IMR-90 (cell line): Measurements from ENCODE around the gene ANKMY1.

Source experiments
- SMC3 ChIP-seq: fragments of 150-350 bp; IDR thresholded peaks from 2 replicates; pipeline ENCODE4 v1.6.1; 2016; ENCODE audit warnings: low read depth, mild to moderate bottlenecking, antibody characterized with exemption, low read length, moderate library complexity
- TF ChIP-seq, protein P1 (sequence below): conservative IDR thresholded peaks from 2 replicates; pipeline ENCODE4 v1.5.1; 2012; ENCODE audit warnings: mild to moderate bottlenecking, low read depth, low read length, improper control_type of control experiment

DNA sequence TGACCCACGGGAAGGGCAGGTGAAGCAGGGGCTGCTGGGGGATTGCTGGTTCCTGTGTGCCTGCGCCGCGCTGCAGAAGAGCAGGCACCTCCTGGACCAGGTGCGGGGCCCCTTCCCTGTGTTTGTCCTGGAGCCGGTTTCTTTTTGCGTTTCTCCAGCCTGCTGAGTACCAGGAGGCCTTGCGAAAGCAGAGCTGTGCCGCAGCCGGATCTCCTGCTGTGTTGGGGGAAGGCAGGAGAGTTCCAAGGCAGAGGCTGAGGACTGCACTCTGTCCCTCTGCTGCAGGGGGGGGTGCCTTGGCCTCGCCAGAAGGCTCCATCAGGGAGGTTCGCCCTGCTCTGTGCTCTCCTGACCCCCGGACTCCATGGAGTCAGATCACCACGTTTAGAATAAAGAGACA is 31.6 kb upstream of the ANKMY1 start:
- TF ChIP-seq SMC3 = no peak
- TF ChIP-seq, protein P1, sequence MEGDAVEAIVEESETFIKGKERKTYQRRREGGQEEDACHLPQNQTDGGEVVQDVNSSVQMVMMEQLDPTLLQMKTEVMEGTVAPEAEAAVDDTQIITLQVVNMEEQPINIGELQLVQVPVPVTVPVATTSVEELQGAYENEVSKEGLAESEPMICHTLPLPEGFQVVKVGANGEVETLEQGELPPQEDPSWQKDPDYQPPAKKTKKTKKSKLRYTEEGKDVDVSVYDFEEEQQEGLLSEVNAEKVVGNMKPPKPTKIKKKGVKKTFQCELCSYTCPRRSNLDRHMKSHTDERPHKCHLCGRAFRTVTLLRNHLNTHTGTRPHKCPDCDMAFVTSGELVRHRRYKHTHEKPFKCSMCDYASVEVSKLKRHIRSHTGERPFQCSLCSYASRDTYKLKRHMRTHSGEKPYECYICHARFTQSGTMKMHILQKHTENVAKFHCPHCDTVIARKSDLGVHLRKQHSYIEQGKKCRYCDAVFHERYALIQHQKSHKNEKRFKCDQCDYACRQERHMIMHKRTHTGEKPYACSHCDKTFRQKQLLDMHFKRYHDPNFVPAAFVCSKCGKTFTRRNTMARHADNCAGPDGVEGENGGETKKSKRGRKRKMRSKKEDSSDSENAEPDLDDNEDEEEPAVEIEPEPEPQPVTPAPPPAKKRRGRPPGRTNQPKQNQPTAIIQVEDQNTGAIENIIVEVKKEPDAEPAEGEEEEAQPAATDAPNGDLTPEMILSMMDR = no peak
